ENCODE measurements around the gene MCM5. TPM values are rescaled to one million over a fixed set of nuclear protein-coding genes. Genes with fewer than 3 reads are reported as not detected.

The MCM5 gene
- total RNA-seq, 2 donors from 2014 or later, result 7.9 to 9.3 TPM

DNA sequence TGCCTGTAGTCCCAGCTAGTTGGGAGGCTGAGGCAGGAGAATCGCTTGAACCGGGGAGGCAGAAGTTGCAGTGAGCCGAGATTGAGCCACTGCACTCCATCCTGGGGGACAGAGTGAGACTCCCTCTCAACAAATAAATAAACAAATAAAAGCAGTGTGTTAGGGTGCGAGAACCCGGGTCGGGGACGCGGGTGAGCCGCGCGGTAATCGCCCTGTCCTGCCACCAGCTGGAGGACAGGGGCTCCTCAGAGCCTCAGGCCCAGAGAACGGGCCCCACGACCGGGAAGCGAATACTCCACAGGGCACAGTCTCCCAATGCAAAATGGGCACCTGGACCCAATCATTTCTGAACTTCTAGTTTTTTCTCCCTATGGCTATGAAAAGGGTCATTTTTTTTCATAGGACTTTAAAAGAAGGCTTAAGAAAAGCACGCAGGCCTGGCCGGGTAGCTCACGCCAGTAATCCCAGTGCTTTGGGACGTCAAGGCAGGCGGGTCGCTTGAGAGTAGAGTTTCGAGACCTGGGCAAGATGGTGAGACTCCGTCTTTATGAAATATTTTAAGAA, 744 bp upstream of the MCM5 start:
- ATAC-seq, result no peak

DNA sequence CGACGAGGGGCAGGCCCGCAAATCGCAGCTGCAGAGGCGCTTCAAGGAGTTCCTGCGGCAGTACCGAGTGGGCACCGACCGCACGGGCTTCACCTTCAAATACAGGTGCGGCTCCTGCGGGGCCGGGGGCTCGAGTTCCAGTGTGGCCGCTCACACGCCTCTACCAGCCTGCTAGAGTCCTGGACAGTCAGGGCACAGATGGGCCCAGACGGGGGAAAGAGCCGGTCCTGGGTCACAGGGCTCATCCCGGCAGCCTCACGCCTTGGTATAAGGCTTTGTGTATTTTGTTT, 506 bp downstream of the MCM5 start:
- no peak for TF ChIP-seq POLR2A (IDR thresholded peaks at IDR 0.05)
- TF ChIP-seq, protein P1, sequence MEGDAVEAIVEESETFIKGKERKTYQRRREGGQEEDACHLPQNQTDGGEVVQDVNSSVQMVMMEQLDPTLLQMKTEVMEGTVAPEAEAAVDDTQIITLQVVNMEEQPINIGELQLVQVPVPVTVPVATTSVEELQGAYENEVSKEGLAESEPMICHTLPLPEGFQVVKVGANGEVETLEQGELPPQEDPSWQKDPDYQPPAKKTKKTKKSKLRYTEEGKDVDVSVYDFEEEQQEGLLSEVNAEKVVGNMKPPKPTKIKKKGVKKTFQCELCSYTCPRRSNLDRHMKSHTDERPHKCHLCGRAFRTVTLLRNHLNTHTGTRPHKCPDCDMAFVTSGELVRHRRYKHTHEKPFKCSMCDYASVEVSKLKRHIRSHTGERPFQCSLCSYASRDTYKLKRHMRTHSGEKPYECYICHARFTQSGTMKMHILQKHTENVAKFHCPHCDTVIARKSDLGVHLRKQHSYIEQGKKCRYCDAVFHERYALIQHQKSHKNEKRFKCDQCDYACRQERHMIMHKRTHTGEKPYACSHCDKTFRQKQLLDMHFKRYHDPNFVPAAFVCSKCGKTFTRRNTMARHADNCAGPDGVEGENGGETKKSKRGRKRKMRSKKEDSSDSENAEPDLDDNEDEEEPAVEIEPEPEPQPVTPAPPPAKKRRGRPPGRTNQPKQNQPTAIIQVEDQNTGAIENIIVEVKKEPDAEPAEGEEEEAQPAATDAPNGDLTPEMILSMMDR (IDR thresholded peaks at IDR 0.05), result no peak
- no peak for ATAC-seq
- Histone ChIP-seq H3K27ac (peak overlapping the region in 2 of 4 donors; percentile 24 to 78), H3K36me3 (replicated peaks in 1 of 2; ENCODE audit: insufficient read depth in 1 of 2, low read depth in 2 of 2) (no peaks in the 10 kb centered on the region), H3K27me3 (no peaks in the 10 kb centered on the region), H3K9me3 (no peaks in the 10 kb centered on the region), H3K4me1 (peaks cover 34% of the 10 kb centered on the region), H3K4me3 (peak overlapping the region; percentile 20 to 60)
- 1 to 4% methylated on average over 6 to 20 of the region's 20 CpGs for WGBS, 2 donors
- intact Hi-C loops (cut with DNase I), result no loop called here
- DNase-seq, result peak in 1 of 4 donors; percentile 22

More for the DNA sequence above, 744 bp upstream of the MCM5 start:
- WGBS, 2 donors, result 77 to 86% methylated on average over 22 to 24 of the region's 24 CpGs
- intact Hi-C loops (cut with DNase I), result no loop called here
- H3K36me3 ChIP-seq (replicated peaks in 1 of 2; ENCODE audit: insufficient read depth in 1 of 2, low read depth in 2 of 2), result no peaks in the 10 kb centered on the region
- TF ChIP-seq, protein P1 (IDR thresholded peaks at IDR 0.05), result no peak
- TF ChIP-seq POLR2A (IDR thresholded peaks at IDR 0.05), result no peak
- peaks cover 34% of the 10 kb centered on the region for H3K4me1 ChIP-seq
- H3K4me3 ChIP-seq, result peak overlapping the region in 1 of 2 donors; percentile 60
- DNase-seq, result peak in 1 of 4 donors; percentile 26
- peak overlapping the region in 3 of 4 donors; percentile 75 to 83 (median 78) for H3K27ac ChIP-seq
- no peaks in the 10 kb centered on the region for H3K9me3 ChIP-seq
- H3K27me3 ChIP-seq, result no peaks in the 10 kb centered on the region

DNA sequence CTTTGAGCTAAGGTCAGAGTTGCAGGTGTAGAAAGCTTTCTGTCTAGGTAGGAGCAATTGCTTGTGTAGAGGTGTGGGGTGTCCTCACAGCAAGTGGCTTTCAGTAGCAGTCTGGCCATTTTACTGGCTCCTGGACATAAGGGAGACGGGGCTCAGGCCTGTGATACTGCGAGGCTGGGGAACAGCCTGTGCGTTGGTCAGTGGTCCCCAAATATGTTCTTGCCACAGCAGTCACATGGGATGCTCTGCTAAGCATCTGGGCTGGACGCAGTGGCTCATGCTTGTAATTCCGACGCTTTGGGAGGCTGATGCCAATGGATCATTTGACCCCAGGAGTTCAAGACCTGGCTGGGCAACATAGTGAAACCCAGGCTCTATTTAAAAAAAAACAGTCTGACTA, 1.9 kb downstream of the MCM5 start:
- Histone ChIP-seq H3K9me3 (no peaks in the 10 kb centered on the region), H3K36me3 (replicated peaks in 1 of 2; ENCODE audit: insufficient read depth in 1 of 2, low read depth in 2 of 2) (peaks cover 0 to 2% of the 10 kb centered on the region in 2 donors), H3K4me3 (no peak overlapping the region), H3K27me3 (no peaks in the 10 kb centered on the region), H3K4me1 (peaks cover 34% of the 10 kb centered on the region), H3K27ac (no peak overlapping the region)
- intact Hi-C loops (cut with DNase I), result no loop called here
- no peak for DNase-seq
- ATAC-seq, result no peak
- 77 to 88% methylated on average over 6 of the region's 6 CpGs for WGBS, 2 donors
- TF ChIP-seq, protein P1 (IDR thresholded peaks at IDR 0.05), result no peak

DNA sequence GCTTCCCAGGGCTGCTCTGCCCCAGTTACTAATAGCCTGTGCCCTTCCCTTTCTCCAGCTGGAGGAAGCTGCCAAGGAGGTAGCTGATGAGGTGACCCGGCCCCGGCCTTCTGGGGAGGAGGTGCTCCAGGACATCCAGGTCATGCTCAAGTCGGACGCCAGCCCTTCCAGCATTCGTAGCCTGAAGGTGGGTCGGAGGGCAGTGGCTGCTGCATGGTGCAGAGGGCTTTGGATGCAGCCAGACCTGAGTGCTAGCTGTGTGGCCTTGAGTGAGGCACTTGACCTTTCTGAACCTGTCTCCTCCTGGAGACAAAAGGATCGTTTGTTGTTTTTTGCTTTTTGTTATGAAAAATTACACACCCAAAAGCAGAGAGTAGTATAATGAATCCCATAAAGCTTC, 3.4 kb downstream of the MCM5 start:
- H3K9me3 ChIP-seq, result no peaks in the 10 kb centered on the region
- no peak overlapping the region for H3K4me3 ChIP-seq
- no peaks in the 10 kb centered on the region for H3K27me3 ChIP-seq
- ATAC-seq (no peak), DNase-seq (no peak)
- no peak overlapping the region for H3K27ac ChIP-seq
- peaks cover 0 to 2% of the 10 kb centered on the region in 2 donors for H3K36me3 ChIP-seq (replicated peaks in 1 of 2; ENCODE audit: insufficient read depth in 1 of 2, low read depth in 2 of 2)
- WGBS, 2 donors, result 57 to 82% methylated on average over 4 to 7 of the region's 7 CpGs
- intact Hi-C loops (cut with DNase I), result no loop called here
- TF ChIP-seq POLR2A (IDR thresholded peaks at IDR 0.05), result no peak
- TF ChIP-seq, protein P1 (IDR thresholded peaks at IDR 0.05), result no peak
- H3K4me1 ChIP-seq, result peaks cover 23% of the 10 kb centered on the region

DNA sequence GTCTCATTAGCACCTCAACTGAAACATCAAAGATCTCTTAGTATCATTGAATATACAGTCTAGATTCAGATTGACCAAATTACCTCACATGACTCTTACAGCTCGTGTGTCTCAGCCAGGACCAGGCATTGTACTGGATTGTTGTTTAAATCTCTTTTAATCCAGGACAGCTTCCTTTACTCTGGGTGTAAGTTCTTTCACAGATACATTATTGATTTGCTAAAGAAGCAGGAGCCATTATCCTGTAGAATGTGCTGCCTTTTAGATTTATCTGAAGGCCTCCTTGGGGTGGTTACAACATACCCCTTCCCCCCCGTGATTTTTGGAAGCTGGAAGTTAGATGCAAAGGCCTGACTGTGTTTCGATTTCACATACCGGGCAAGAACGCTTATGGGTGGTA, 4.2 kb downstream of the MCM5 start:
- H3K36me3 ChIP-seq (replicated peaks in 1 of 2; ENCODE audit: insufficient read depth in 1 of 2, low read depth in 2 of 2), result peaks cover 0 to 2% of the 10 kb centered on the region in 2 donors
- TF ChIP-seq POLR2A (IDR thresholded peaks at IDR 0.05), result no peak
- TF ChIP-seq, protein P1 (IDR thresholded peaks at IDR 0.05), result no peak

More for the DNA sequence above, 4.2 kb downstream of the MCM5 start:
- WGBS, 2 donors, result 88 to 93% methylated on average over 5 of the region's 5 CpGs
- H3K27me3 ChIP-seq, result no peaks in the 10 kb centered on the region
- DNase-seq, result no peak
- intact Hi-C loops (cut with DNase I), result no loop called here
- ATAC-seq, result no peak
- H3K4me3 ChIP-seq, result no peak overlapping the region
- H3K4me1 ChIP-seq, result peaks cover 15% of the 10 kb centered on the region
- H3K27ac ChIP-seq, result no peak overlapping the region
- H3K9me3 ChIP-seq, result no peaks in the 10 kb centered on the region
